ENCODE measurements around the gene IMMP2L.

Gene IMMP2L

GRCh38 chr7:111031916-111032315 lies 530.4 kb downstream of the IMMP2L start:
- Histone ChIP-seq H3K27ac (ENCODE audit: low read depth, low read length) (no peak overlapping the region), H3K36me3 (ENCODE audit: control insufficient read depth, insufficient read depth, low read length) (no peaks in the 10 kb centered on the region), H3K4me3 (ENCODE audit: low read depth, low read length) (no peak overlapping the region), H3K27me3 (ENCODE audit: control insufficient read depth, insufficient read depth, low read length) (no peaks in the 10 kb centered on the region), H3K4me1 (ENCODE audit: control insufficient read depth, insufficient read depth, low read length) (peaks cover 14% of the 10 kb centered on the region), H3K9me3 (ENCODE audit: control insufficient read depth, insufficient read depth, low read depth, low read length) (no peaks in the 10 kb centered on the region), H3K9ac (ENCODE audit: low read length) (no peak overlapping the region)

GRCh38 chr7:111030336-111030735 lies 532.0 kb downstream of the IMMP2L start:
- H3K9ac ChIP-seq (ENCODE audit: low read length), result no peak overlapping the region
- peaks cover 26% of the 10 kb centered on the region for H3K4me1 ChIP-seq (ENCODE audit: control insufficient read depth, insufficient read depth, low read length)
- H3K9me3 ChIP-seq (ENCODE audit: control insufficient read depth, insufficient read depth, low read depth, low read length), result no peaks in the 10 kb centered on the region
- H3K27ac ChIP-seq (ENCODE audit: low read depth, low read length), result no peak overlapping the region
- H3K4me3 ChIP-seq (ENCODE audit: low read depth, low read length), result no peak overlapping the region
- H3K27me3 ChIP-seq (ENCODE audit: control insufficient read depth, insufficient read depth, low read length), result no peaks in the 10 kb centered on the region
- H3K36me3 ChIP-seq (ENCODE audit: control insufficient read depth, insufficient read depth, low read length), result no peaks in the 10 kb centered on the region

DNA sequence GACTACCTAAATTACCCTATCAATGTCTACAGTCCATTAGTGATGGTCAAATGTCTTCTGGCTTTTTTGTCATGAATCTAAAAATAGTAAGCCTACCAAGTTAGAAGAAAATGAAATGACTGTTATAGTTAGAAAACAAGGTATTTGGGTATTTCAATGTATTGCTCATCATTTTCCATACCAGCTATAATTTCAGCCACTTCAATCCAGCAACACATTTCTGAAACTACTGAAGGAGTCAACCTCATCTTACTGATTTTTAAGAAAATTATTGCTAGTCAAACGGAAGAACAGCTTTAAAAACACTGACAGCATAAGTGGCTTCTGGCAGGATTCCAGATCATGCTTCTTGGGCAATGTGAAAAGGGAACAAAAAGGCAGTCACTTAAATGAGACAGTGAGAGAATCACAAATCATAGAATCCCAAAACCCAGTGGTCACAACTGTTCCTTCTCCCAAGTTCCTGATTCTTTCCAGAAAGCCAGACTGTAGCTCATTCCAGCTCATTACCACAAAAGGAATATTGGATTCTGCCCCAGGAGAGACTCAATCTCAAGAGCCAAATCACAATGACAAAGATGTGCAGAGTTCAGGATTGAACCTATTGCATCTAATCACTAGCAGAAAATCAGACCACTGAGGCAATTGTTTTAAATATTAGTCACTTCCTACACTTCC lies 532.6 kb downstream of the IMMP2L start:
- Histone ChIP-seq H3K36me3 (ENCODE audit: control insufficient read depth, insufficient read depth, low read length) (no peaks in the 10 kb centered on the region), H3K27me3 (ENCODE audit: control insufficient read depth, insufficient read depth, low read length) (no peaks in the 10 kb centered on the region), H3K9ac (ENCODE audit: low read length) (no peak overlapping the region), H3K4me1 (ENCODE audit: control insufficient read depth, insufficient read depth, low read length) (peaks cover 26% of the 10 kb centered on the region), H3K9me3 (ENCODE audit: control insufficient read depth, insufficient read depth, low read depth, low read length) (no peaks in the 10 kb centered on the region), H3K27ac (ENCODE audit: low read depth, low read length) (no peak overlapping the region), H3K4me3 (ENCODE audit: low read depth, low read length) (no peak overlapping the region)

DNA sequence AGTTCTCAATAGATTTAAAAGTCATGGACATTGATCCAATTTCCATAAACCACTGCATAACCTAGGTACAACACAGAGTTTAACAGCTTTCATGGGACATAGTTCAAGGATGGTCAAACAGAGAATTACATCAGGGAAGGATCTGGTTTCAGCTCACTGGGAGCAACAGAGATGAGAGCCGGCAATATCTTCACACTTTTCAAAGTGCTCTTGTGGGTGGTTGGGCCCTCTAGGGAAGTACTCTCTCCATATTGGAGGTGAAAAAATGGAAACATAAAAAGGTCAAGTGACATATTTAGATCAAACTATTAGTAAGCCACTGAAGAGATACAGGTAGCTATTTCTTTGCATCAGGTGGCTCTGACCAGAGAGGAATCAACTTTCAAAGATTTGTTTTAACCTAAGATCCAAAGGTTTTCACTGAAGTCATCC lies 533.1 kb downstream of the IMMP2L start:
- H3K9ac ChIP-seq (ENCODE audit: low read length), result no peak overlapping the region
- no peaks in the 10 kb centered on the region for H3K27me3 ChIP-seq (ENCODE audit: control insufficient read depth, insufficient read depth, low read length)
- H3K27ac ChIP-seq (ENCODE audit: low read depth, low read length), result no peak overlapping the region
- peaks cover 26% of the 10 kb centered on the region for H3K4me1 ChIP-seq (ENCODE audit: control insufficient read depth, insufficient read depth, low read length)
- H3K36me3 ChIP-seq (ENCODE audit: control insufficient read depth, insufficient read depth, low read length), result no peaks in the 10 kb centered on the region
- no peaks in the 10 kb centered on the region for H3K9me3 ChIP-seq (ENCODE audit: control insufficient read depth, insufficient read depth, low read depth, low read length)
- no peak overlapping the region for H3K4me3 ChIP-seq (ENCODE audit: low read depth, low read length)

- no peaks in the 10 kb centered on the region for H3K27me3 ChIP-seq (ENCODE audit: control insufficient read depth, insufficient read depth, low read length)
- H3K9me3 ChIP-seq (ENCODE audit: control insufficient read depth, insufficient read depth, low read depth, low read length), result no peaks in the 10 kb centered on the region
- no peaks in the 10 kb centered on the region for H3K36me3 ChIP-seq (ENCODE audit: control insufficient read depth, insufficient read depth, low read length)
- H3K9ac ChIP-seq (ENCODE audit: low read length), result no peak overlapping the region
- H3K27ac ChIP-seq (ENCODE audit: low read depth, low read length), result no peak overlapping the region
- H3K4me1 ChIP-seq (ENCODE audit: control insufficient read depth, insufficient read depth, low read length), result peaks cover 26% of the 10 kb centered on the region
- no peak overlapping the region for H3K4me3 ChIP-seq (ENCODE audit: low read depth, low read length)
Measured at GRCh38 chr7:111027396-111027795, 534.9 kb downstream of the IMMP2L start.

GRCh38 chr7:111026806-111027205 lies 535.5 kb downstream of the IMMP2L start:
- Histone ChIP-seq H3K9ac (ENCODE audit: low read length) (no peak overlapping the region), H3K4me1 (ENCODE audit: control insufficient read depth, insufficient read depth, low read length) (peaks cover 26% of the 10 kb centered on the region), H3K4me3 (ENCODE audit: low read depth, low read length) (no peak overlapping the region), H3K27me3 (ENCODE audit: control insufficient read depth, insufficient read depth, low read length) (no peaks in the 10 kb centered on the region), H3K36me3 (ENCODE audit: control insufficient read depth, insufficient read depth, low read length) (no peaks in the 10 kb centered on the region), H3K9me3 (ENCODE audit: control insufficient read depth, insufficient read depth, low read depth, low read length) (no peaks in the 10 kb centered on the region), H3K27ac (ENCODE audit: low read depth, low read length) (peak overlapping the region; percentile 67)

GRCh38 chr7:111026343-111026742 lies 535.9 kb downstream of the IMMP2L start:
- no peaks in the 10 kb centered on the region for H3K27me3 ChIP-seq (ENCODE audit: control insufficient read depth, insufficient read depth, low read length)
- H3K4me1 ChIP-seq (ENCODE audit: control insufficient read depth, insufficient read depth, low read length), result peaks cover 26% of the 10 kb centered on the region
- H3K4me3 ChIP-seq (ENCODE audit: low read depth, low read length), result no peak overlapping the region
- H3K27ac ChIP-seq (ENCODE audit: low read depth, low read length), result peak overlapping the region; percentile 67
- no peaks in the 10 kb centered on the region for H3K9me3 ChIP-seq (ENCODE audit: control insufficient read depth, insufficient read depth, low read depth, low read length)
- H3K9ac ChIP-seq (ENCODE audit: low read length), result no peak overlapping the region
- H3K36me3 ChIP-seq (ENCODE audit: control insufficient read depth, insufficient read depth, low read length), result no peaks in the 10 kb centered on the region

DNA sequence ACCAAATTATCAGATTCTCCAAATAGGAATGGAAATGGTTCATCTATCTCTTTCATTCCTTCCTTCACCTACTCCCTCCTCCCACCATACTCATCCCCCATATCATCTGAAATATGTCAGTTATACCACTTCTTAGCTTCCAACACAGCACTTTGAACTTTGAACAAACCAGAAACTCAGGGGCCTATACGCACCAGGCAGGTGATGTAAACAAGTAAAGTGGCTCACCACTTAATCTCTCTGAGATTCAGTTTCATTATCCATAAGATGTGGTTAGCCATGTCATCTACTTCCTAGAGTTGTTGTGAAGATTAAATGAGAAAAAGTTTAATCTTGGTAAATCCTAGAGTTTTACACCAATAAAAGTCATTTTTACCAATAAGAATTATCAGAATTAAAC lies 537.3 kb downstream of the IMMP2L start:
- Histone ChIP-seq H3K4me3 (ENCODE audit: low read depth, low read length) (no peak overlapping the region), H3K27me3 (ENCODE audit: control insufficient read depth, insufficient read depth, low read length) (no peaks in the 10 kb centered on the region), H3K9me3 (ENCODE audit: control insufficient read depth, insufficient read depth, low read depth, low read length) (no peaks in the 10 kb centered on the region; the same call in 1 of the 2 replicates), H3K36me3 (ENCODE audit: control insufficient read depth, insufficient read depth, low read length) (no peaks in the 10 kb centered on the region), H3K27ac (ENCODE audit: low read depth, low read length) (no peak overlapping the region), H3K9ac (ENCODE audit: low read length) (no peak overlapping the region), H3K4me1 (ENCODE audit: control insufficient read depth, insufficient read depth, low read length) (peaks cover 26% of the 10 kb centered on the region)

DNA sequence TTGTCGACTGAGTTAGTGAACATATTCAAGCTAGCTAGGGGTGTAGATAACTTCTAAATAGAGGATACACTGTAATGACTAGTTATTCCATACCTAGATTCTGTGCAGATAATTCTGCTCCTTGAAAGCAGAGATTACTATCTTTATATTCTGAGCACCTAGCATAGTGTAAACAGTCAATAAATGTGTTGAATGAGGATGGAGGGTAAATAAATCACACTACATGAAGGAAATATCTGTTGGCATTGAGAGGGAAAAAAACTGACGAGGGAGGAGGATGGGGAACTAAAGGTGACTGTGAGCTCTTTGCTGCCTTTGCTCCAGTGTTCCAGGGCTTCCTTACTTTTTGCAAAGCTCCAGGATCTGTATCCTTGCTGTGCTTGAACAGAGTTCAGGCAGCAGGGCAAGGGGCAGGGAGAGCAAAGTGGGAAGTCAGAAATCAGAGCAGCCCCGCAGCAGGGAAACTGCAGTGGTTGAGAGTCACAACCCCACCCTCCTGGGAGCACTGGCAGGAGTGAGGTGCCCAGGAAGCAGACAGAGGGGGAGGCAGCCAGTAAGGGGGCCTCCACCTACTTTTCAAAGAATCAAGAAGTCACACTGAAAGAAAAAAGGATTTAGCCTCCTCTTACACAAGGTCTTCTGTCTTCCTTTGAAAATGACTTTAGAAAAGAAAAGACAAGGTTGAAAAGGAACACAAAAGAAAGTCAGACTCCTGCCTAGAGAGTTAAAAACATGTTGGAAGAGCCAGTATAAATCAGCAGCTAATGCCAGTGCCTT lies 543.1 kb downstream of the IMMP2L start:
- H3K4me1 ChIP-seq (ENCODE audit: control insufficient read depth, insufficient read depth, low read length), result peaks cover 9% of the 10 kb centered on the region
- H3K9me3 ChIP-seq (ENCODE audit: control insufficient read depth, insufficient read depth, low read depth, low read length), result no peaks in the 10 kb centered on the region; the same call in 1 of the 2 replicates
- no peak overlapping the region for H3K9ac ChIP-seq (ENCODE audit: low read length)
- no peak overlapping the region; the same call in 1 of the 2 replicates for H3K27ac ChIP-seq (ENCODE audit: low read depth, low read length)
- H3K4me3 ChIP-seq (ENCODE audit: low read depth, low read length), result no peak overlapping the region
- H3K27me3 ChIP-seq (ENCODE audit: control insufficient read depth, insufficient read depth, low read length), result no peaks in the 10 kb centered on the region
- no peaks in the 10 kb centered on the region for H3K36me3 ChIP-seq (ENCODE audit: control insufficient read depth, insufficient read depth, low read length)

- H3K27me3 ChIP-seq (ENCODE audit: control insufficient read depth, insufficient read depth, low read length), result no peaks in the 10 kb centered on the region
- H3K27ac ChIP-seq (ENCODE audit: low read depth, low read length), result no peak overlapping the region
- no peak overlapping the region for H3K4me3 ChIP-seq (ENCODE audit: low read depth, low read length)
- peaks cover 9% of the 10 kb centered on the region for H3K4me1 ChIP-seq (ENCODE audit: control insufficient read depth, insufficient read depth, low read length)
- H3K9me3 ChIP-seq (ENCODE audit: control insufficient read depth, insufficient read depth, low read depth, low read length), result no peaks in the 10 kb centered on the region; the same call in 1 of the 2 replicates
- H3K9ac ChIP-seq (ENCODE audit: low read length), result no peak overlapping the region
- H3K36me3 ChIP-seq (ENCODE audit: control insufficient read depth, insufficient read depth, low read length), result no peaks in the 10 kb centered on the region
Measured at GRCh38 chr7:111018447-111018846, 543.8 kb downstream of the IMMP2L start.

DNA sequence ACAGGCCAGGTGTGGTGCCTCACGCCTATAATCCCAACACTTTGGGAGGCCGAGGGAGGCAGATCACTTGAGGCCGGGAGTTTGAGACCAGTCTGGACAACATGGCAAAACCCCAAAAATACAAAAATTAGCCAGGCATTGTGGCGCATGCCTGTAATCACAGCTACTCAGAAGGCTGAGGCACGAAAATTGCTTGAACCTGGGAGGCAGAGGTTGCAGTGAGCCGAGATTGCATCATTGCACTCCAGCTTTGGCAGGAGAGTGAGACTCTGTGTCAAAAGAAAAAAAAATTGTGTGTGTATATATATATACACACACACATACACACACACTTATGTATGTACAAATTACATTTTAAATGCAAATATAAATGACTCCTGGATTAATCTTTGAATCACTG lies 548.2 kb downstream of the IMMP2L start:
- Histone ChIP-seq H3K27ac (ENCODE audit: low read depth, low read length) (no peak overlapping the region), H3K27me3 (ENCODE audit: control insufficient read depth, insufficient read depth, low read length) (no peaks in the 10 kb centered on the region), H3K36me3 (ENCODE audit: control insufficient read depth, insufficient read depth, low read length) (no peaks in the 10 kb centered on the region), H3K9ac (ENCODE audit: low read length) (no peak overlapping the region), H3K9me3 (ENCODE audit: control insufficient read depth, insufficient read depth, low read depth, low read length) (no peaks in the 10 kb centered on the region), H3K4me3 (ENCODE audit: low read depth, low read length) (no peak overlapping the region), H3K4me1 (ENCODE audit: control insufficient read depth, insufficient read depth, low read length) (peaks cover 4% of the 10 kb centered on the region)

All from HUES6 (cell line).